GM18868 (cell line): ENCODE data around the gene AKR1D1.
"Not testable (repeated sequence)": the region's sequence is repeated elsewhere in the genome, so short reads cannot be mapped to it uniquely, and the experiment has no call there.

Source experiments
- ATAC-seq: cut with Tn5 transposase; IDR thresholded peaks from one replicate; pipeline ENCODE4 v1.9.1; 2021; ENCODE audit warnings: mild to moderate bottlenecking, moderate library complexity; ENCODE audit not compliant: unreplicated experiment

Gene AKR1D1, protein sequence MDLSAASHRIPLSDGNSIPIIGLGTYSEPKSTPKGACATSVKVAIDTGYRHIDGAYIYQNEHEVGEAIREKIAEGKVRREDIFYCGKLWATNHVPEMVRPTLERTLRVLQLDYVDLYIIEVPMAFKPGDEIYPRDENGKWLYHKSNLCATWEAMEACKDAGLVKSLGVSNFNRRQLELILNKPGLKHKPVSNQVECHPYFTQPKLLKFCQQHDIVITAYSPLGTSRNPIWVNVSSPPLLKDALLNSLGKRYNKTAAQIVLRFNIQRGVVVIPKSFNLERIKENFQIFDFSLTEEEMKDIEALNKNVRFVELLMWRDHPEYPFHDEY

DNA sequence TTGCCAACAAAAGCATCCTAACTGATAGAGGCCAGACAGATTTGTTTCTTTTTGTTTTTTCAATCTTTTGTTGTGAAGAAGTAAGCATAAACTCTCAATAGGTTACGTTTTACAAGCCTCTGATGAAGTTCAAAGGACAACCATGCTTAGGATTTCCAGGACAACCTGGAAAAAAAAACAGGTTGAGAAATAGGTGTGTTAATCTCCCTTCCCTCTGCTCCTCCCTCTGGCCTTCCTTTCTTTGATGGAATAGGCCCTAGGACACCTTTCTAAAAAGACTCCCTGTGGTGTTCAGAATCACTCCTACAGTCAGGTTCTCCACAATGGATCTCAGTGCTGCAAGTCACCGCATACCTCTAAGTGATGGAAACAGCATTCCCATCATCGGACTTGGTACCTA, at the start of gene AKR1D1:
TSS of gene AKR1D1 (plus strand) at position 264 of the 400 bp plus-strand sequence. CDS start at position 324, 60 bp downstream.
- ATAC-seq, result no peak

DNA sequence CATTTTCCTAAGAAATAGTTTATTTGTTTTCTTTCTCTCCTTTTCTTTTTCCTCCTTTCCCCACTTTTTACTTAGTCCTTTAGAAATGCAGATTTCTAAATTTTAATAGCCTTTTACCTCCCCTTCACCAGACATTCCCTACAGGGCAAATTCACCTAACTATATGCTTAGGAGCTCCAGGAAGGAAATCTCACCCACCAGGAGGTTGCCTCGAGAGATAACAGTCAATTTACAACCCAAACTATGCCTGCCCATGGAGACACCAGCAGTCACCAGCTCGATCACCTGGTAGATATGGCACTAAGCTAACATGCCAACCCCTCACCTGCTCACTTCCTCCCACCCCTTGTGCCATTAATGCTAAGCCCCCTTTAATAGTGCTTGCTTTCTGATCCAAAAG, 49.2 kb upstream of the AKR1D1 start:
- no peak for ATAC-seq

DNA sequence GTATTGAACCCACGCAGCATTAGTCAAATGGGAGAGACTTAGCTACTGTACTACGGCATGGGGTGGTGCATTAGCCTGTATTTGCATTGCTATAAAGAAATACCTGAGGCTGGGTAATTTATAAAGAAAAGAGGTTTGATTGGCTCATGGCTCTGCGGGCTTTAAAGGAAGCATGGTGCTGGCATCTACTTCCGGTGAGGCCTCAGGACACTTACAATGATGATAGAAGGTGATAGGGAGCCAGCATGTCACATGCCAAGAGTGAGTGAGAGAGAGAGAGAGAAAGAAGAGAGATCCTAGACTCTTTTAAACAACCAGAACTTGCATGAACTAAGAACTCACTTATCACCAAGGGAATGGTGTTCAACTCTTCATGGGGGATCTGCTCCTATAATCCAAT, 47.1 kb upstream of the AKR1D1 start:
- ATAC-seq, result no peak

DNA sequence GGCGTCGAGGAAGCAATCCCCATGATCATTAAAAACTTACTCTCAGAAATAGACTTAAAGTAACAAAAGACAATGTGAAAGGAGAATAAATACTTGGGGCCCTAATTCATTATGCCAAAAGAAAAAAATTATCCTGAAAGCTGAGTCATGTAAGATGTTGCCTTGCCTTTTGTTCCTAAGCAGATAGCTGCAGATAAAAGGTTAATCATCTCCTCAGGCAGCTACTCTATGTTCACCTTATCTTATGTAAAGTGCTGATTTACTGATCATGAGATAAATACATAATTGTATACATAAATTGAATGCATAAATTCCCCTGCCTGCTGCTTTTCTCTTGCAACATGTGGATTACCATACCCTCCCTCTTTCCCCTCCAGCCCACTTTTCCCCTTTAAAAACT, 46.3 kb upstream of the AKR1D1 start:
- no peak for ATAC-seq

DNA sequence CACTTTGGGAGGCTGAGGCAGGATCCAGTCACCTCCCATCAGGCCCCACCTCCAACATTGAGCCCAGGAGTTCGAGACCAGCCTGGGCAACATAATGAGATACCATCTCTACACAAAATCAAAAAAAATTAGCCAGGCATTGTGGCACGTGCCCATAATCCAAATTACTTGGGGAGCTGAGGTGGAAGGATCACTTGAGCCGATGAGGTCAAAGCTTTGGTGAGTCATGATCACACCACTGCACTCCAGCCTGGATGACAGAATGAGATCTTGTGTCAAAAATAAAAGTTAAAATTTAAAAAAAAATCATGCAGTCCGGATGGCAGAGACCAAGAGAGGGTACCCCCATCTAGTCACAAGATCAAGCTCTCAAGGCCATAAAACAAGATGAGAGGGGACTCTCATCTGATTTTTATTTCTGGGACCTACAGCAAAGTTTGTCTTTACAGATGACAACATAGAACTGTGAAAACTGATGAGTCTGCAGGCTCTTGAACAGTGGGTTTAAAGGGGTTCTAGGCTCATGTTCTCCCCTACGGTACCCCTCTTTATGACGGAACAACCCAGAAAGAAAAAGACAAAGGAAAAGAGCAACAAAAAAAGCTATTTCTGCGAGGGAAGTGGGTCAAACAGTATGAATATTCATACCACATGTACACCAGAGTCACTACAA, 45.4 kb upstream of the AKR1D1 start:
- no peak for ATAC-seq

DNA sequence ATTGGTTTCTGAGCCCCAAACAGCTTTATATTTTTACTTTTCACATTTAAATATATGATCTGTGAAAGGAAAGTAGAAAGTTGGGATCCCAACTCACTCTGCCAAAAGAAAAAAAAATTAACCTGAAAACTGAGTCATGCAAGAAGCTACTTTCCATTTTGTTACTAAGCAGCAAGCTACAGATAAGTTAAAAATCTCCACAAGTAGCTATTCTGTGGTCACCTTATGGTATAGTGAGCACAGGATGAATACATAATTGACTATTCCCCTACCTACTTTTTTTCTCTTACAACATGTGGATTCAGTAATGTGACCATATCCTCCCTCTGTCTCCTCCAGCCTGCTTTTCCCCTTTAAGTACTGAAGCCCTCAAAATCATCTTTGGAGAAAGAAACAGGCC, 44.1 kb upstream of the AKR1D1 start:
- peak; percentile 47 for ATAC-seq

DNA sequence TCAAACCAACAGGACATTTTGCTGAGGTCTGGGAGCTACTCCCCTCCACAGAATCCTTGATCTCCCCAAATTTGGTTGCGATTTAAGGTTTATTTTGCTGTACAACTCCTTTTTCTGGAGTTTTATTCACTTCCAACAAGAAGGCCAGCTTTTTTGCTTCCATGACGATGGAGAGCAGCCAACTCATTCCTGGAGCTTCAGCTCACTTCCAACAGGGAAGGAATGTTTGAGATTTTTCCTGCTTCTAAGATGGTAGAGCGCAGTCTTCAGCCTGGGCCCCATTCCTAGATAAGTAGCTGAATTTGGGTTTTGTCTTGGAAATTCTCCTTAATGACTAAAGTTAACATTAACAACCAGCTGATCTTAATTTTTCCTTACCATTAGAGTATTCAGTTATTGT, 43.5 kb upstream of the AKR1D1 start:
- ATAC-seq, result no peak

DNA sequence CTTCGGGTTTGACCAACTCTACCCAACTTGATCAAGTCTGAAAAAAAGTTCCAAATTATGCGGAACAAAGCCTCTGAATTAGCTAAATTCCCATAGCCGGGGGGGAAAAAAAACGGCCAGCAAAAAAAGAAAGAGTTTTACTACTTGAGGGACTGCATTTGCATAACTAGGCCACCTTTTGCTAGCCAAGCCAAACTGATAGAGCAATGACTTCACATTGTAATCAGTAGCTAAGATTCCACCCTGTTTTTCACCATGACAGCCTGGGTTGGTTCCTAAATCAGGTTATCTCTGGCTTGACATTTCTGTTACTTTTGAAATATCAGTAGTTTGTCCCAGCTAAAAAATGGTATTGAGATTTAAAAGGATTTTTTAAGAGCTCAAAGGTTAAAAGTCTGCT, 43.0 kb upstream of the AKR1D1 start:
- no peak for ATAC-seq

DNA sequence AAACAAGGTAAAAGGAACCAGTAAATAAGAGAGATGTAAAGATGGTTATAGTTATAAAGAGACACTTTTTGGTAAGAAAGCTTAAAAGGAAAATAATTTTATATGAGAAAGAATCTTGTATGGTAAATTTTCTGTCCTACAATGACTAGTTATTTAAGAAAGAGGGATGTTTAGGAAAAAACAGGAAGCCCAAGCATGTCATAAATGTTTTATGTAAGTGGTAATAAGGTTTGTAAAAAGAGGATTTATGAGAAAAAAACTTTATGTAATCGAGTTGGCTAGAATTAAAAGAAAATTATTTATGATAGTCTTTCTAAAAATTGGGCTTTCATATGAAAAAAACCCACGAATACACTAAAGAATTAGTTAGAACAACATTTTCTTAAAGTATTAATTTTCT, 40.1 kb upstream of the AKR1D1 start:
- no peak for ATAC-seq

DNA sequence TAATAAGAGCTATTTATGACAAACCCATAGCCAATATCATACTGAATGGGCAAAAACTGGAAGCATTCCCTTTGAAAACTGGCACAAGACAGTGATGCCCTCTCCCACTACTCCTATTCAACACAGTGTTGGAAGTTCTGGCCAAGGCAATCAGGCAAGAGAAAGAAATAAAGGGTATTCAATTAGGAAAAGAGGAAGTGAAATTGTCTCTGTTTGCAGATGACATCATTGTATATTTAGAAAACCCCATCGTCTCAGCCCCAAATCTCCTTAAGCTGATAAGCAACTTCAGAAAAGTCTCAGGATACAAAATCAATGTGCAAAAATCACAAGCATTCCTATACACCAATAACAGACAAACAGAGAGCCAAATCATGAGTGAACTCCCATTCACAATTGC, 36.2 kb upstream of the AKR1D1 start:
- ATAC-seq, result not testable (repeated sequence)

DNA sequence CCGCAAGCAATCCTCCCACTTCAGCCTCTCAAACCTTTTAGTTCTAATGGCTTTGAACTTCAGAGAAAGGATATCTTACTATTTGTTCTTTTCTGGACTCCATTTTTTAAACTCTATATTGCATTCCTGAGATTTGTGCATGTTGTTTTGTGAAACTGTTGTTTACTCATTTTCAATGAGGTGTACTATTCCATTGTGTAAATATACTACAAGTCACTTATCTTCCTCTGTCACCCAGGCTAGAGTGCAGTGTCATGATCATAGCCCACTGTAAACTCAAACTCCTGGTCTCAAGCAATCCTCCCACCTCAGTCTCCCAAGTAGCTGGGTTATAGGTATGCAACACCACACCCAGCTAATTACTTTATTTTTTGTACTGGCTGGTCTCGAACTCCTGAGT, 31.4 kb upstream of the AKR1D1 start:
- ATAC-seq, result no peak

DNA sequence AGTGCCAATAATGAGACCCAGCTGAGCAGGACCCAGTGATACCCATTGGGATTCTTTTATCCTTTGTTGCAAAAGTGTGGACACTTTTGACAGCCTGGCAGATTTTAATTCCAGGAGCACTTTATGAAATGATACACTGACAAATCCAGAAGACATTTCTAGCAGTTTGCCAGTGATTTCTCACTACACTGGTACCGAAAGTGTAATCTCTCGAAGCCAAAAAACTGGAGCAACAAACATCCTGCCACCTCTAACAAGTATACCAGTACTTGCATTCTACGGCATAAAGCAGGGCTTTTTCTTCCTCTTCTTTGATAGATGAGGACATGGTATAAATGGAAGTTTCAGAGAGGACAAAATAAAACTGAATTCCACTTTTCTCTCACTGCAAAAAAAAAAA, 28.4 kb upstream of the AKR1D1 start:
- no peak for ATAC-seq

DNA sequence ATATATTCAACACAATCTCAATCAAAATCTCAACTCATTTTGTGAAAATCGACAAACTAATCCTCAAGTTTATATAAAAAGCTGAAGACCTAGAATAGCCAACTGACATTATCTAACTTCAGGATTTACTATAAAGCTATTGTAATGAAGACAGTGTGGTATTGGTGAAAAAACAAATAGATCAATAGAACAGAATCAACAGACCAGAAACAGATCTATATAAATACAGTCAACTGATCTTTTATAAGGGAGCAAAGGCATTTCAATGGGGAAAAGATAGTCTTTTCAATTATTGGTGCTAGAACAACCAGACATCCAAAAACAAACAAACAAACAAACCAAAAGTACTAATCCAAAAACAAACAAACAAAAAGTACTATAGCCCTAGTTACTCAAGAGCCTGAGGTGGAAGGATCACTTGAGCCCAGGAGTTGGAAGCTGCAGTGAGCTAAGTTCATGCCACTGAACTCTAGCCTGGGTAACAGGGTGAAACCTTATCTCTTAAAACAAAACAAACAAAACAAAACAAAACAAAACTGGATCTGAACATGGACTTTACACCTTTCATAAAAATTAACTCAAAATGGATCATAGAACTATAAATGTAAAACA, 26.6 kb upstream of the AKR1D1 start:
- no peak for ATAC-seq

DNA sequence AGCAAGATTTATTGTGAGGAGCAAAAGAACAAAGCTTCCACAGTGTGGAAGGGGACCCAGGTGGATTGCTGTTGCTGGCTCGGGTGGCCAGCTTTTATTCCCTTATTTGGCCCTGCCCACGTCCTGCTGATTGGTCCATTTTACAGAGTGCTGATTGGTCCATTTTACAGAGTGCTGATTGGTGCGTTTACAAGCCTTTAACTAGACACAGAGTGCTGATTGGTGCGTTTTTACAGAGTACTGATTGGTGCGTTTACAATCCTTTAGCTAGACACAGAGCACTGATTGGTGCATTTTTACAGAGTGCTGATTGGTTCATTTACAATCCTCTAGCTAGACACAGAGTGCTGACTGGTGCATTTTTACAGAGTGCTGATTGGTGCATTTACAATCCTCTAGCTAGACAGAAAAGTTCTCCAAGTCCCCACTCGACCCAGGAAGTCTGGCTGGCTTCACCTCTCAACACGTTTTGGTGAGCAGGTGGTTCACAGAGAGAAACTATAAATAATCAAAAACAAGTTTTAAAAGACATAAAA, 24.5 kb upstream of the AKR1D1 start:
- ATAC-seq, result not testable (repeated sequence)

DNA sequence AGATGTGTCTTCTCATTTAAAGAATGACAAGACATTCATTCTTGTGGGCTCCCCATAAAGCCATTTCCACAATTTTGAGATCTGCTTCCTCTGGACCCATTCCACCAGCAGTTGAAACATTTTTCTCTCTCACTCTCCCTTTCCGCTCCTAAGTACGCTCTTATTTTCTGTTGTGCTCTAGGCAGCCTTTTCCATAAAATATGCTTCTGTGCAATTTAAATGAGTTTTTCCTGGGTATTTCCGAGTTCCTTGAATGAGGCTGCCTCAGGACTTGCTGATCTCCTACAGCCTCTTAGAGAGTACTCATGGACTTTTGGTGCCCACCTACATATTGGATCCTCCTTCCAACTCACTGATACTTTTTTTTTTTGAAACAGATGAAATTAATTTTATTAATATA, 23.6 kb upstream of the AKR1D1 start:
- no peak for ATAC-seq

DNA sequence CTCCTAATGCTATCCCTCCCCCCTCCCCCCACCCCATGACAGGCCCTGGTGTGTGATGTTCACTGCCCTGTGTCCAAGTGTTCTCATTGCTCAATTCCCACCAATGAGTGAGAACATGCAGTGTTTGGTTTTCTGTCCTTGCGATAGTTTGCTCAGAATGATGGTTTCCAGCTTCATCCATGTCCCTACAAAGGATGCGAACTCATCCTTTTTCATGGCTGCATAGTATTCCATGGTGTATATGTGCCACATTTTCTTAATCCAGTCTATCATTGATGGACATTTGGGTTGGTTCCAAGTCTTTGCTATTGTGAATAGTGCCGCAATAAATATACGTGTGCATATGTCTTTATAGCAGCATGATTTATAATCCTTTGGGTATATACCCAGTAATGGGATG, 20.6 kb upstream of the AKR1D1 start:
- ATAC-seq, result not testable (repeated sequence)

DNA sequence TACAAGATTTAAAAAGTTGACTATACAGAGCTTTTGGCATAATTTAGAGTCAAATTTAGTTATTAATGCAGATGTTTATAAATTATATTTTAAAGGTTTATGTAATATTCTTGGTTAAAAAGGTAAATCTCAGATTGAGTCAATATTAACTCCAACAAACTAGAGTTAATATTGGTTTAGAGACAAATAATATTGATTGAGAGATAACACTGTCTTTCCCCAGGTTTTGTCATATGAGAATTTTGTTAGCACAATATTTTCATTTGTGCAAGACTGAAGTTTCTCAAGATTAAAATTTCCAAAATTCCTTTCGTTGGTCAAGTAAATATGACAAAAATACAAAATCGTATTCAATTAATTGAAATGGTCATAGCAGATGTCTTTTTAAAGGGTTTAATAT, 12.9 kb upstream of the AKR1D1 start:
- ATAC-seq, result no peak

DNA sequence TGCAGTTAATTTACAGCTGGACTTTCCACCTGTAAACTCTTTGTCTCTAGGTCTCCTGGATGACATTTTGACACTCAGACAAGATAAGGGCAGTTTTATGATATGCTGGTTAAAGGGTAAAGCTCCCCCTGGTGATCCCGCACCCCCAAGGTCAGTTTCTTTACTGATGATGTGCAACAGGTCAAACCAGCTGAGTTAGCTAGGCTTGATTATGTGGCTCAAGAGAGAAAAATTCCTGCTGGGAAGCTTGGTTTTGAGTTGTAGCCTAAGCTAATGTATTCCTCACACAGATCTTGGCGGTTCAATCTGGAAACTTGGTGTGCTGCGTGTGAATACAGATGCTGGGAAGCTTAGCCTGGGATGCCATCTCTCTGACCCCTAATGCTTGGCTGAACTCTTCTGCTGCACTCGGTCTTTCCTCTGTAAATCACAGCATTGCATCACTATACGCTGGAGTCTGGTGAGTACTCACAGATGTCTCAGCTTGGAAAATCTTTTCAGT, 11.4 kb upstream of the AKR1D1 start:
- ATAC-seq, result no peak

DNA sequence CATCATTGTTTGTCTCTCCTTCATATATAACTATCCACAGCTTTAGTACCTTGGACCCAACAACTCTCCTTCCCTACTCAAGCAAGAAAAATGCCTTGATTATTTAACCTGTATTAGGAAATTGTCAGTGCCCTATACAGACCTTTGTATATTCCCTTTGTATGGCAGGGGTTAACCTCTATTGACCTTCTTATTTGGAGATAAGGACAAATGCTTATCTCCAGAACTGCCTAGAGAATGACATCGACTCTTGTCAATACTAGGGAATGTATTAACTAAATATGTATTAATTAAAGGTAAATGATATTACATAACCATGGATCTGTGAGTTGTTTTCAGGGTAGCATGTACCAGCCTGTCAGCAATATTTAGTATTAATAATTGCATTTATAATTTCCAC, 10.4 kb upstream of the AKR1D1 start:
- ATAC-seq, result no peak

DNA sequence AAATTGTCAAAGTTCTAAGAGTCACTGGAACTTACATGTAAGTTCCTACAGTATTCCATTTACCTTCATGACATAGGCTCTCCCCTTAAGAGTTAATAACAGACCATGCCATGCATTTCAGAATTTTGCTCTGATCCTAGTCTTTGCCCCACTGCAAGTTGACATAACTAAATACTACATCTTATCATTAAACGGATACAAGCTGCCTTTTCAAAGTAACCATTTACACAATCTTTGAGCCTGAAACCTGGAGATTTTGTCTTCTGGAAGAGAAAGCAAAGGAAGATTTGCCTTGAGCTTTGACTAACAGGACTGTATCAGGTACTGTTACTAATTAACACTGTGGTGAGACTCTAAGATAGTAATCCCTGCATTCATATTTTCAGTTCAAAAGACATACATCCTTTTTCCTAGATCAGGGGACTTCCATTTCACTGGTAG, 9.3 kb upstream of the AKR1D1 start:
- ATAC-seq, result no peak

DNA sequence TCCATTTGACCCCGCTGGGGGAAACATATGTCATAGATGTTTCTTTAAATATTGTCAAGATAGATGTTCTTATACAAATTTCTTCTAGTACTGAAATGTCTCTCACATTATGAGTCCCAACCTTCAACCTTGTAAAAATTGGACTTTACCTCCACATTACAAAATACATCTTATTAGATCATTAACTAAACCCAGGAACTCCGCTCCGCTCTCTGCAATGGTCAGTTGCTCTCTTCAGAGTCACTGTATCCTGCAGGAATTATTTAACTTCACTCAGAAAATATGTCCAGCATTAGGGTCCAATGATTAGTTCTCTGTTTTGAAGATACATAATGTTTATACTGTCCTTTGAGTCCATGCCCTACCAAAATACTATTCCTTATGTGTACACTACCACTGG, 8.5 kb upstream of the AKR1D1 start:
- no peak for ATAC-seq

DNA sequence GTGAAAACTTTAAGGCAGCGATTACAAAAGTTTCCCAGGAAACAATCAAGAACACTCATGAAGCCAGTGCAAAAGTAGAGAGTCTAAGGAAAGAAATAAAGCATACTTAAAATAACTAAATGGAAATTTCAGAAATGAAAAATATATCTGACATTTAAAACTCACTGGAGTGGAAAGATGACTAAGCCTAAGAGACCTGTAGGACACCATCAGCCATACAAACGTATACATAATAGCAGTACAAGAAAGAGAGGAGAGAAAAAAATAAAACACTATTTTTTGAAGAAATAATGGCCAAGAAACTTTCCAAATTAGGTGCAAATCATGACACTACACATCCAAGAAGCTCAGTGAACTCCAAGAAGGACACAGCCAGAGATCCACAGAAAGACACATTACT, 5.4 kb upstream of the AKR1D1 start:
- no peak for ATAC-seq
